Pancreas (tissue), 10 donors: ENCODE data around the gene INTS2. TPM values are rescaled to one million over a fixed set of nuclear protein-coding genes. Genes with fewer than 3 reads are reported as not detected.

ENCODE experiments used
- ATAC-seq, 4 donors: fragments of 200-7000 bp; cut with Tn5 transposase; one replicate each; pipeline versions ENCODE4 v1.8.0 to v1.9.1; 2020; ENCODE audit warnings: mild to moderate bottlenecking in 4 of 4, moderate library complexity in 4 of 4
- DNase-seq, 6 donors: peaks; one replicate each; pipeline ENCODE4 v3.0.0-alpha.2; 2020
- FAIRE-seq: peaks from 2 replicates; lab custom pipeline; 2012; peaks lifted over from hg19 to GRCh38; lab: Jason Lieb, UNC
- H3K27ac ChIP-seq, 4 donors: fragments of 200-600 bp; sonication (generic); 1 replicate in 3 of 4; 2 replicates in 1 of 4; pipeline versions ENCODE4 v1.5.0 to v1.8.0; 2020
- H3K27me3 ChIP-seq, 4 donors: fragments of 200-600 bp; one replicate each; pipeline ENCODE4 v1.8.0; 2021
- H3K36me3 ChIP-seq, 3 donors: fragments of 200-600 bp; sonication (generic) in 1 of 3; one replicate each; pipeline versions ENCODE4 v1.5.0 to v1.8.0; 2020 to 2021
- H3K4me1 ChIP-seq, 3 donors: fragments of 200-600 bp; one replicate each; pipeline ENCODE4 v1.8.0; 2021
- H3K4me3 ChIP-seq, 4 donors: fragments of 200-600 bp; sonication (generic) in 2 of 4; one replicate each; pipeline versions ENCODE4 v1.5.0 to v1.8.0; 2020 to 2021
- H3K9me3 ChIP-seq, 4 donors: fragments of 200-600 bp; one replicate each; pipeline ENCODE4 v1.8.0; 2021
- WGBS, 2 donors: extraction: QIAGEN DNeasy Blood & Tissue Kit; methylation state at CpG; one replicate each; pipeline ENCODE4 v1.1.7; 2013; 5-methylcytosine and 5-hydroxymethylcytosine counted together
- intact Hi-C, 3 donors: fragments of 100-400 bp; cut with DNase I; formaldehyde crosslinking; loops; one replicate each; pipeline versions ENCODE4 v1.11.1 to v1.14.2; 2022
- polyA plus RNA-seq, 2 donors: library from polyadenylated mRNA; stranded (reverse); fragments of 200-250 nt; gene quantifications; one replicate each; pipeline ENCODE4 v1.2.3, GENCODE V29; 2013
- total RNA-seq, 6 donors: library from RNA; stranded (reverse); fragmentation: NEBNext Ultra II Directional in 4 of 6; extraction: Animal tissue kit (Norgen Biotek cat#: 25700) in 4 of 6; gene quantifications; one replicate each; pipeline versions ENCODE4 v1.2.1 to v1.2.4, GENCODE V29; 2021 to 2023
- TF ChIP-seq, protein P1 (sequence below), 4 donors: fragments of 200-600 bp; sonication (generic) in 3 of 4; IDR thresholded peaks; one replicate each; pipeline versions ENCODE4 v1.5.0 to v1.8.0; 2021; ENCODE audit warnings: antibody characterized with exemption in 4 of 4
- donor health status: healthy with polysubstance abuse.
- donor health status: DM: no; HTN: no; CAD: no; lungs with moderate emphysema.
- donor health status: DM: no; HTN: no; CAD: no.
- donor health status: control.
- donor health status: control.
- donor health status: Bipolar disorder and iron deficiency.
- donor health status: DM: yes; HTN: yes; CAD: no.
- donor health status: DM: no; HTN: no; CAD: no.
- donor health status: DM: no; HTN: no; CAD: no.
- donor health status: DM: yes; HTN: yes; CAD: no.

INTS2 gene
- total and polyA plus RNA-seq, 8 donors, result 1.5 to 5.2 (median 2.2) TPM

GRCh38 chr17:61875804-61876203, 52.0 kb downstream of the INTS2 start:
- FAIRE-seq, result no peak
- Histone ChIP-seq H3K4me1 (no peaks in the 10 kb centered on the region), H3K9me3 (no peaks in the 10 kb centered on the region), H3K36me3 (no peaks in the 10 kb centered on the region), H3K27me3 (no peaks in the 10 kb centered on the region), H3K27ac (no peak overlapping the region), H3K4me3 (no peak overlapping the region)
- ATAC-seq, result no peak
- no peak for DNase-seq
- intact Hi-C loops, result loop anchor here in 1 of 3 donors (10.0 kb wide), 1 partner anchor 59 kb away; no protein-coding TSS in a partner anchor
- 73 to 80% methylated on average over 3 of the region's 3 CpGs for WGBS, 2 donors
- TF ChIP-seq, protein P1, sequence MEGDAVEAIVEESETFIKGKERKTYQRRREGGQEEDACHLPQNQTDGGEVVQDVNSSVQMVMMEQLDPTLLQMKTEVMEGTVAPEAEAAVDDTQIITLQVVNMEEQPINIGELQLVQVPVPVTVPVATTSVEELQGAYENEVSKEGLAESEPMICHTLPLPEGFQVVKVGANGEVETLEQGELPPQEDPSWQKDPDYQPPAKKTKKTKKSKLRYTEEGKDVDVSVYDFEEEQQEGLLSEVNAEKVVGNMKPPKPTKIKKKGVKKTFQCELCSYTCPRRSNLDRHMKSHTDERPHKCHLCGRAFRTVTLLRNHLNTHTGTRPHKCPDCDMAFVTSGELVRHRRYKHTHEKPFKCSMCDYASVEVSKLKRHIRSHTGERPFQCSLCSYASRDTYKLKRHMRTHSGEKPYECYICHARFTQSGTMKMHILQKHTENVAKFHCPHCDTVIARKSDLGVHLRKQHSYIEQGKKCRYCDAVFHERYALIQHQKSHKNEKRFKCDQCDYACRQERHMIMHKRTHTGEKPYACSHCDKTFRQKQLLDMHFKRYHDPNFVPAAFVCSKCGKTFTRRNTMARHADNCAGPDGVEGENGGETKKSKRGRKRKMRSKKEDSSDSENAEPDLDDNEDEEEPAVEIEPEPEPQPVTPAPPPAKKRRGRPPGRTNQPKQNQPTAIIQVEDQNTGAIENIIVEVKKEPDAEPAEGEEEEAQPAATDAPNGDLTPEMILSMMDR (IDR thresholded peaks at IDR 0.05), result no peak

DNA sequence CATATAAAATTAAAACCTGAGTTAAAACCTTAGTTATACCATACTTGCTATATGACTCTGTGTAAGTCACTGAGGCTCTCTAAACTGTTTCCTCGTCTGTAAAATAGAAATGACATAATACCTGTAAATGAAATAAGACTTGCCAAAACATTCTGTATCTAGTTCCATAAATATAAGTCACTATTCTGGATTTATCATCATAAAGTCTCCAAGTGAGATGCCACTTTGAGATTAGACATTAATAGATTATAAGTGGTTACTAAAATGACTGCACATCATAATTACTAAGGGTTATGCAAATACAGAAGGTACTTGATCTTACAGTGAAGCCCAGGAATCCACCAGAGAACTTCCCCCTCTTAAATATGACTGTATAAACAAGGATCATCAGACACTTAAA, 52.5 kb downstream of the INTS2 start:
- no peak for ATAC-seq
- DNase-seq, result no peak
- H3K27ac ChIP-seq, result no peak overlapping the region
- no peak for FAIRE-seq
- intact Hi-C loops, result loop anchor here in 1 of 3 donors (10.0 kb wide), 1 partner anchor 60 kb away; no protein-coding TSS in a partner anchor
- no peaks in the 10 kb centered on the region for H3K4me1 ChIP-seq
- no peaks in the 10 kb centered on the region for H3K27me3 ChIP-seq
- H3K4me3 ChIP-seq, result no peak overlapping the region
- H3K9me3 ChIP-seq, result no peaks in the 10 kb centered on the region
- no peaks in the 10 kb centered on the region for H3K36me3 ChIP-seq
- WGBS, 2 donors, result 82 to 93% methylated on average over 1 of the region's 1 CpG
- TF ChIP-seq, protein P1 (IDR thresholded peaks at IDR 0.05), result no peak

GRCh38 chr17:61874075-61874474, 53.7 kb downstream of the INTS2 start:
- H3K9me3 ChIP-seq, result no peaks in the 10 kb centered on the region
- H3K4me1 ChIP-seq, result no peaks in the 10 kb centered on the region
- DNase-seq (no peak), FAIRE-seq (no peak), ATAC-seq (no peak)
- H3K4me3 ChIP-seq, result no peak overlapping the region
- 88 to 93% methylated on average over 2 of the region's 2 CpGs for WGBS, 2 donors
- intact Hi-C loops, result loop anchor here in 1 of 3 donors (10.0 kb wide), 1 partner anchor 61 kb away; no protein-coding TSS in a partner anchor
- no peaks in the 10 kb centered on the region for H3K36me3 ChIP-seq
- no peak overlapping the region for H3K27ac ChIP-seq
- TF ChIP-seq, protein P1 (IDR thresholded peaks at IDR 0.05), result no peak
- H3K27me3 ChIP-seq, result no peaks in the 10 kb centered on the region

GRCh38 chr17:61872099-61872498, 55.7 kb downstream of the INTS2 start:
- DNase-seq (no peak), ATAC-seq (no peak), FAIRE-seq (no peak)
- Histone ChIP-seq H3K36me3 (peaks cover 0 to 8% (median 0%) of the 10 kb centered on the region in 3 donors), H3K4me1 (no peaks in the 10 kb centered on the region), H3K27me3 (no peaks in the 10 kb centered on the region), H3K4me3 (no peak overlapping the region), H3K27ac (no peak overlapping the region), H3K9me3 (no peaks in the 10 kb centered on the region)
- 98 to 99% methylated on average over 3 of the region's 3 CpGs for WGBS, 2 donors
- TF ChIP-seq, protein P1 (IDR thresholded peaks at IDR 0.05), result no peak
- intact Hi-C loops, result loop anchor here in 1 of 3 donors (10.0 kb wide), 1 partner anchor 63 kb away; no protein-coding TSS in a partner anchor

DNA sequence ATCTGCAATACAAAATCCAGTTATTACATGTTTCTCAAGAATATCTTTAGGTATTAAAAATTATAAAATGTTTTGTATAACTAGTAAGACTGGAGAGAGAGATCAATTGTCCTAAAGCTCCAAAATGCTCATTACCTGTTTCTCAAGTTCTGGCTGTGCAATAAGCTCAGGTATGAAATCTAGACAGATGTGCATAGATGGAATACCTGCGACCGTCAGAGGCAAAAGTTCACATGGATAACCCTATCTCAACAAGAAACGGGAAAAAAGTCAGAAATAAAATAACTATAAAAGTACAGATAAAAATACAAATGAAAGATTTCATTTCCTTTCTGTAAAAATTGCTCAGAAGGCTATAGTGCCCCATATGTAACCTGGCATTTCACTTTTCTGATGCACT, 58.6 kb downstream of the INTS2 start:
- WGBS, 2 donors, result 79 to 95% methylated on average over 3 of the region's 3 CpGs
- intact Hi-C loops, result no loop called here
- Histone ChIP-seq H3K4me3 (no peak overlapping the region), H3K4me1 (peaks cover 0 to 4% (median 3%) of the 10 kb centered on the region in 3 donors), H3K27me3 (no peaks in the 10 kb centered on the region), H3K36me3 (peaks cover 0 to 8% (median 0%) of the 10 kb centered on the region in 3 donors), H3K27ac (no peak overlapping the region), H3K9me3 (no peaks in the 10 kb centered on the region)
- DNase-seq (no peak), FAIRE-seq (no peak), ATAC-seq (no peak)
- TF ChIP-seq, protein P1 (IDR thresholded peaks at IDR 0.05), result no peak
